Loucy (cell line): ENCODE results near the gene SIK3.

ENCODE experiments used
- H2AFZ ChIP-seq: fragments of 200-600 bp; sonication (generic); 2 replicates; pipeline ENCODE4 v1.6.0; 2016; ENCODE audit warnings: antibody characterized with exemption, mild to moderate bottlenecking, low read length, moderate library complexity
- H3F3A ChIP-seq: fragments of 200-600 bp; 2 replicates; pipeline ENCODE4 v1.6.0; 2016; ENCODE audit warnings: antibody characterized with exemption, low read depth, mild to moderate bottlenecking
- H3K27me3 ChIP-seq: fragments of 200-600 bp; sonication (generic); 2 replicates; pipeline ENCODE4 v1.6.1; 2014; ENCODE audit warnings: low read length, mild to moderate bottlenecking; ENCODE audit not compliant: insufficient read depth, poor library complexity, severe bottlenecking
- H3K36me3 ChIP-seq: fragments of 200-600 bp; sonication (generic); 2 replicates; pipeline ENCODE4 v1.6.1; 2016; ENCODE audit warnings: low read length; ENCODE audit not compliant: insufficient read depth
- H3K4me1 ChIP-seq: fragments of 200-600 bp; sonication (generic); 2 replicates; pipeline ENCODE4 v1.5.1; 2014; ENCODE audit warnings: low read length, mild to moderate bottlenecking; ENCODE audit not compliant: insufficient read depth, poor library complexity, severe bottlenecking
- H3K4me2 ChIP-seq: fragments of 200-600 bp; sonication (generic); 2 replicates; pipeline ENCODE4 v1.6.0; 2014; ENCODE audit warnings: antibody characterized with exemption, low read length, low read depth, mild to moderate bottlenecking; ENCODE audit not compliant: poor library complexity, severe bottlenecking
- H3K4me3 ChIP-seq: fragments of 200-600 bp; sonication (generic); 2 replicates; pipeline ENCODE4 v1.5.1; 2014; ENCODE audit warnings: low read length, mild to moderate bottlenecking, mixed read lengths; ENCODE audit not compliant: poor library complexity, severe bottlenecking
- H3K79me2 ChIP-seq: fragments of 200-600 bp; sonication (generic); 2 replicates; pipeline ENCODE4 v1.6.1; 2014; ENCODE audit warnings: low read length; ENCODE audit not compliant: insufficient read depth
- H3K9ac ChIP-seq: fragments of 200-600 bp; sonication (generic); 2 replicates; pipeline ENCODE4 v1.6.0; 2014; ENCODE audit warnings: mild to moderate bottlenecking, low read depth, low read length, moderate library complexity; ENCODE audit not compliant: poor library complexity, severe bottlenecking
- H3K9me2 ChIP-seq: fragments of 200-600 bp; sonication (generic); replicated peaks from 2 replicates; pipeline ENCODE4 v1.6.1; 2016; ENCODE audit warnings: low read depth, low read length, mixed read lengths
- H3K9me3 ChIP-seq: fragments of 200-600 bp; sonication (generic); 2 replicates; pipeline ENCODE4 v1.6.1; 2014; ENCODE audit warnings: mild to moderate bottlenecking, antibody characterized with exemption, low read length, low read depth; ENCODE audit not compliant: insufficient read depth
- H4K20me1 ChIP-seq: fragments of 200-600 bp; sonication (generic); 2 replicates; pipeline ENCODE4 v1.6.0; 2014; ENCODE audit warnings: antibody characterized with exemption, low read length, mild to moderate bottlenecking; ENCODE audit not compliant: insufficient read depth, poor library complexity, severe bottlenecking
- EZH2phosphoT487 ChIP-seq: fragments of 200-600 bp; IDR thresholded peaks from 2 replicates; pipeline ENCODE4 v1.6.1; 2018; ENCODE audit warnings: antibody characterized with exemption, mild to moderate bottlenecking, moderate library complexity, borderline replicate concordance
- TF ChIP-seq, protein P1 (sequence below): fragments of 200-600 bp; sonication (generic); conservative IDR thresholded peaks from 2 replicates; pipeline ENCODE4 v1.5.1; 2014; ENCODE audit warnings: mild to moderate bottlenecking, antibody characterized with exemption, low read length

The SIK3 gene

GRCh38 chr11:116930586-116930985 is 167.6 kb downstream of the SIK3 start:
- peak overlapping the region; percentile 70 for H3K4me3 ChIP-seq
- peaks cover 68% of the 10 kb centered on the region for H3K4me1 ChIP-seq
- no peaks in the 10 kb centered on the region for H3K9me2 ChIP-seq
- no peaks in the 10 kb centered on the region for H4K20me1 ChIP-seq
- peaks cover 15% of the 10 kb centered on the region; the same call in 1 of the 2 replicates for H3K36me3 ChIP-seq
- no peaks in the 10 kb centered on the region for H3K27me3 ChIP-seq
- peaks cover 9% of the 10 kb centered on the region; the same call in 1 of the 2 replicates for H3K79me2 ChIP-seq
- peaks cover 9% of the 10 kb centered on the region; the same call in 1 of the 2 replicates for H3F3A ChIP-seq
- peak overlapping the region; percentile 86 for H3K4me2 ChIP-seq
- peak overlapping the region; percentile 61 for H3K9ac ChIP-seq
- no peaks in the 10 kb centered on the region for H3K9me3 ChIP-seq
- no peak for TF ChIP-seq EZH2phosphoT487
- TF ChIP-seq, protein P1, sequence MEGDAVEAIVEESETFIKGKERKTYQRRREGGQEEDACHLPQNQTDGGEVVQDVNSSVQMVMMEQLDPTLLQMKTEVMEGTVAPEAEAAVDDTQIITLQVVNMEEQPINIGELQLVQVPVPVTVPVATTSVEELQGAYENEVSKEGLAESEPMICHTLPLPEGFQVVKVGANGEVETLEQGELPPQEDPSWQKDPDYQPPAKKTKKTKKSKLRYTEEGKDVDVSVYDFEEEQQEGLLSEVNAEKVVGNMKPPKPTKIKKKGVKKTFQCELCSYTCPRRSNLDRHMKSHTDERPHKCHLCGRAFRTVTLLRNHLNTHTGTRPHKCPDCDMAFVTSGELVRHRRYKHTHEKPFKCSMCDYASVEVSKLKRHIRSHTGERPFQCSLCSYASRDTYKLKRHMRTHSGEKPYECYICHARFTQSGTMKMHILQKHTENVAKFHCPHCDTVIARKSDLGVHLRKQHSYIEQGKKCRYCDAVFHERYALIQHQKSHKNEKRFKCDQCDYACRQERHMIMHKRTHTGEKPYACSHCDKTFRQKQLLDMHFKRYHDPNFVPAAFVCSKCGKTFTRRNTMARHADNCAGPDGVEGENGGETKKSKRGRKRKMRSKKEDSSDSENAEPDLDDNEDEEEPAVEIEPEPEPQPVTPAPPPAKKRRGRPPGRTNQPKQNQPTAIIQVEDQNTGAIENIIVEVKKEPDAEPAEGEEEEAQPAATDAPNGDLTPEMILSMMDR, result no peak
- no peak overlapping the region for H2AFZ ChIP-seq

GRCh38 chr11:116930177-116930576 is 168.1 kb downstream of the SIK3 start:
- no peaks in the 10 kb centered on the region for H3K9me3 ChIP-seq
- H3K27me3 ChIP-seq, result no peaks in the 10 kb centered on the region
- peaks cover 11% of the 10 kb centered on the region; the same call in 1 of the 2 replicates for H3K79me2 ChIP-seq
- H3K4me3 ChIP-seq, result peak overlapping the region; percentile 70
- peak overlapping the region; percentile 86 for H3K4me2 ChIP-seq
- peaks cover 72% of the 10 kb centered on the region for H3K4me1 ChIP-seq
- peaks cover 15% of the 10 kb centered on the region; the same call in 1 of the 2 replicates for H3K36me3 ChIP-seq
- no peaks in the 10 kb centered on the region for H3K9me2 ChIP-seq
- peak overlapping the region; percentile 61 for H3K9ac ChIP-seq
- H2AFZ ChIP-seq, result no peak overlapping the region
- no peaks in the 10 kb centered on the region for H4K20me1 ChIP-seq
- TF ChIP-seq, protein P1, result no peak
- peaks cover 9% of the 10 kb centered on the region; the same call in 1 of the 2 replicates for H3F3A ChIP-seq

- Histone ChIP-seq H4K20me1 (no peaks in the 10 kb centered on the region), H3K36me3 (peaks cover 15% of the 10 kb centered on the region; the same call in 1 of the 2 replicates), H3K9me3 (no peaks in the 10 kb centered on the region), H3K4me1 (peaks cover 78% of the 10 kb centered on the region), H3F3A (peaks cover 9% of the 10 kb centered on the region; the same call in 1 of the 2 replicates), H3K4me3 (peak overlapping the region; percentile 70), H3K79me2 (peaks cover 13% of the 10 kb centered on the region), H3K27me3 (no peaks in the 10 kb centered on the region), H3K9ac (peak overlapping the region; percentile 61), H2AFZ (no peak overlapping the region), H3K4me2 (peak overlapping the region; percentile 86), H3K9me2 (no peaks in the 10 kb centered on the region)
- no peak for TF ChIP-seq EZH2phosphoT487
- TF ChIP-seq, protein P1, result no peak
These were observed 168.7 kb downstream of the SIK3 start for GRCh38 chr11:116929414-116930090.
